DOHH2 (cell line): Measurements from ENCODE around the gene ELP2.

ENCODE experiments used
- EZH2phosphoT487 ChIP-seq: fragments of 200-600 bp; sonication (generic); IDR thresholded peaks from 2 replicates; pipeline ENCODE4 v1.6.1; 2017; ENCODE audit warnings: borderline replicate concordance, mild to moderate bottlenecking, antibody characterized with exemption, low read length, moderate library complexity, mixed read lengths
- TF ChIP-seq, protein P1 (sequence below): fragments of 200-600 bp; sonication (generic); IDR thresholded peaks from one replicate; pipeline ENCODE4 v1.5.1; 2014; ENCODE audit warnings: antibody characterized with exemption, mild to moderate bottlenecking, low read depth, low read length; ENCODE audit not compliant: poor library complexity, severe bottlenecking

- TF ChIP-seq, protein P1, sequence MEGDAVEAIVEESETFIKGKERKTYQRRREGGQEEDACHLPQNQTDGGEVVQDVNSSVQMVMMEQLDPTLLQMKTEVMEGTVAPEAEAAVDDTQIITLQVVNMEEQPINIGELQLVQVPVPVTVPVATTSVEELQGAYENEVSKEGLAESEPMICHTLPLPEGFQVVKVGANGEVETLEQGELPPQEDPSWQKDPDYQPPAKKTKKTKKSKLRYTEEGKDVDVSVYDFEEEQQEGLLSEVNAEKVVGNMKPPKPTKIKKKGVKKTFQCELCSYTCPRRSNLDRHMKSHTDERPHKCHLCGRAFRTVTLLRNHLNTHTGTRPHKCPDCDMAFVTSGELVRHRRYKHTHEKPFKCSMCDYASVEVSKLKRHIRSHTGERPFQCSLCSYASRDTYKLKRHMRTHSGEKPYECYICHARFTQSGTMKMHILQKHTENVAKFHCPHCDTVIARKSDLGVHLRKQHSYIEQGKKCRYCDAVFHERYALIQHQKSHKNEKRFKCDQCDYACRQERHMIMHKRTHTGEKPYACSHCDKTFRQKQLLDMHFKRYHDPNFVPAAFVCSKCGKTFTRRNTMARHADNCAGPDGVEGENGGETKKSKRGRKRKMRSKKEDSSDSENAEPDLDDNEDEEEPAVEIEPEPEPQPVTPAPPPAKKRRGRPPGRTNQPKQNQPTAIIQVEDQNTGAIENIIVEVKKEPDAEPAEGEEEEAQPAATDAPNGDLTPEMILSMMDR = no peak
- no peak for TF ChIP-seq EZH2phosphoT487
Measured at GRCh38 chr18:36142751-36143150, 13.1 kb downstream of the ELP2 start.
